DND-41 (cell line): ENCODE data around the gene GPR132.
A peak's percentile ranks its signal among the peaks of the same experiment; 100 is the strongest.

Experiments
- ATAC-seq: fragments of 200-7000 bp; cut with Tn5 transposase; 3 replicates; pipeline ENCODE4 v1.9.1; 2021; ENCODE audit warnings: low read depth; ENCODE audit not compliant: insufficient read depth
- DNase-seq: peaks from one replicate; pipeline ENCODE4 v3.0.0-alpha.2; 2020
- H2AFZ ChIP-seq: 2 replicates; pipeline ENCODE4 v1.6.0; 2012; ENCODE audit warnings: low read depth, low read length
- H3K27ac ChIP-seq: 2 replicates; pipeline ENCODE4 v1.5.1; 2012; ENCODE audit warnings: low read length, inconsistent platforms
- H3K27me3 ChIP-seq: fragments of 200-600 bp; sonication (generic); 2 replicates; pipeline ENCODE4 v1.6.0; 2012; ENCODE audit warnings: low read length, mild to moderate bottlenecking, inconsistent platforms; ENCODE audit not compliant: insufficient read depth, poor library complexity
- H3K36me3 ChIP-seq: 2 replicates; pipeline ENCODE4 v1.5.1; 2012; ENCODE audit warnings: low read length, inconsistent platforms; ENCODE audit not compliant: insufficient read depth
- H3K4me1 ChIP-seq: 2 replicates; pipeline ENCODE4 v1.5.1; 2012; ENCODE audit warnings: mild to moderate bottlenecking, low read length; ENCODE audit not compliant: insufficient read depth
- H3K4me2 ChIP-seq: 2 replicates; pipeline ENCODE4 v1.6.0; 2012; ENCODE audit warnings: mild to moderate bottlenecking, moderate library complexity, low read length, inconsistent platforms; ENCODE audit not compliant: insufficient read depth
- H3K4me3 ChIP-seq, 2 experiments: fragments of 200-600 bp in 1 of 2; shearing (Covaris generic) in 1 of 2; 2 replicates each; pipeline ENCODE4 v1.5.1; 2012 to 2016; ENCODE audit warnings: inconsistent platforms in 2 of 2, low read length in 2 of 2, mild to moderate bottlenecking in 2 of 2, low read depth in 1 of 2, moderate library complexity in 1 of 2
- H3K79me2 ChIP-seq: 2 replicates; pipeline ENCODE4 v1.6.0; 2012; ENCODE audit warnings: low read length, inconsistent platforms; ENCODE audit not compliant: insufficient read depth
- H3K9ac ChIP-seq: 2 replicates; pipeline ENCODE4 v1.6.0; 2012; ENCODE audit warnings: low read depth, mild to moderate bottlenecking, inconsistent platforms, low read length, moderate library complexity
- H3K9me3 ChIP-seq: 2 replicates; pipeline ENCODE4 v1.5.1; 2012; ENCODE audit warnings: low read length, moderate library complexity, mild to moderate bottlenecking, inconsistent platforms; ENCODE audit not compliant: insufficient read depth, severe bottlenecking
- H4K20me1 ChIP-seq: 2 replicates; pipeline ENCODE4 v1.6.0; 2012; ENCODE audit warnings: low read length; ENCODE audit not compliant: insufficient read depth
- CTCF ChIP-seq: IDR thresholded peaks from 2 replicates; pipeline ENCODE4 v1.5.1; 2012; ENCODE audit warnings: borderline replicate concordance, low read length, moderate library complexity, mild to moderate bottlenecking; ENCODE audit not compliant: poor library complexity, severe bottlenecking; ENCODE audit errors: extremely low read depth
- EZH2 ChIP-seq: IDR thresholded peaks from 3 replicates; pipeline ENCODE4 v1.6.1; 2012; ENCODE audit warnings: borderline replicate concordance, low read depth, mild to moderate bottlenecking, moderate library complexity, low read length, inconsistent platforms; ENCODE audit not compliant: severe bottlenecking

Gene GPR132

GRCh38 chr14:105005929-105006830 lies 59.0 kb downstream of the GPR132 start:
- Histone ChIP-seq H3K9ac (no peak overlapping the region), H3K4me1 (no peaks in the 10 kb centered on the region), H3K4me2 (no peak overlapping the region), H3K36me3 (peaks cover 55% of the 10 kb centered on the region), H4K20me1 (peaks cover 56% of the 10 kb centered on the region), H3K4me3 (no peak overlapping the region), H3K27me3 (no peaks in the 10 kb centered on the region), H3K27ac (no peak overlapping the region), H3K9me3 (no peaks in the 10 kb centered on the region), H3K79me2 (peaks cover 43% of the 10 kb centered on the region), H2AFZ (no peak overlapping the region)
- DNase-seq = no peak
- TF ChIP-seq CTCF (no peak), EZH2 (no peak)
- peak; percentile 39 for ATAC-seq

- Histone ChIP-seq H3K4me3 (no peak overlapping the region), H4K20me1 (peaks cover 48% of the 10 kb centered on the region), H3K79me2 (peaks cover 35% of the 10 kb centered on the region), H3K9me3 (no peaks in the 10 kb centered on the region), H3K27ac (no peak overlapping the region), H3K4me1 (no peaks in the 10 kb centered on the region), H3K9ac (no peak overlapping the region), H3K4me2 (no peak overlapping the region), H3K36me3 (peaks cover 48% of the 10 kb centered on the region), H3K27me3 (no peaks in the 10 kb centered on the region), H2AFZ (no peak overlapping the region)
- DNase-seq (no peak), ATAC-seq (peak; percentile 34)
- no peak for TF ChIP-seq EZH2
- TF ChIP-seq CTCF = no peak
Observed at GRCh38 chr14:105005329-105005928, 59.8 kb downstream of the GPR132 start.
